ENCODE measurements around the gene AKIP1. TPM values are rescaled to one million over a fixed set of nuclear protein-coding genes. Genes with fewer than 3 reads are reported as not detected.

The AKIP1 gene
- total RNA-seq, 1 donor: 39.1 TPM

DNA sequence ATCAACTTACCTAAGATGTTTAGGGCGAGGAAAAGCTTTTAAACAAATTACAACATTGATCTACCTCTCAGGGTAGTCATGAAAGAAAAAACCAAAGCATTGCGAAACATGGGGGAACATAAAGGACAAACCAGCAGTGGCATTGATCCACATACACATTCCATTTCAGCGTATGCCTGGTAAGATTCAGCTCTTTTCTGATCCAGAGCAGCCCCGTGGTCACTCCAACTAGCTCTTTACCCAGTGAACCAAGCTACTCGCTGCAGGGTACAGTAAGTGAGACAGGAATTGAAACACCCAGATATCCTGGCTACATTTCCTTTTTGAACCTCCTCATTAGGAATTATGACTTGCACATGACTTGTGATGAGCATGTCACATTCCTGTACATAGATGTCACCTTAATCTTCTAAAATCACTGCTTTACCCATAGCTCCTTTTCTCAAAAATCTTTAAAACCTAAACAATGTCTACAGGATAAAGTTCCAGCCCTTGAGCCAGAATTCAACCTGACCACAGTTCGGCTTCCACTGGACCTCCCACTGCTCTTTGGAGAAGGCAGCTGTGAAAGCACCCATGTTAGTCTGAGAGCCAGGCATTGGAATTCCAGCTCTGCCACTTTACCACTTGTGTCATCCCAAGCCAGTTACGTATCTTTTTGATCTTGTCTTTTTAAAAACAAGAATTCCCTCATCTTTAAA, 42.9 kb upstream of the AKIP1 start:
- Histone ChIP-seq H3K4me3 (ENCODE audit: insufficient read depth, low read length) (peak overlapping the region; percentile 10), H3K4me1 (ENCODE audit: insufficient read depth, low read length) (peaks cover 54% of the 10 kb centered on the region), H4K20me1 (ENCODE audit: insufficient read depth, low read length) (no peaks in the 10 kb centered on the region), H3K27me3 (ENCODE audit: insufficient read depth, low read length) (no peaks in the 10 kb centered on the region), H3K27ac (ENCODE audit: low read depth, low read length) (peak overlapping the region; percentile 19), H2AFZ (ENCODE audit: low read length) (peak overlapping the region; percentile 7), H3K79me2 (ENCODE audit: insufficient read depth, low read length) (peaks cover 15% of the 10 kb centered on the region), H3K9me3 (ENCODE audit: low read depth, low read length) (no peaks in the 10 kb centered on the region), H3K4me2 (ENCODE audit: insufficient read depth, low read length) (peak overlapping the region; percentile 49), H3K36me3 (ENCODE audit: insufficient read depth, low read length) (no peaks in the 10 kb centered on the region)
- TF ChIP-seq, protein P1, sequence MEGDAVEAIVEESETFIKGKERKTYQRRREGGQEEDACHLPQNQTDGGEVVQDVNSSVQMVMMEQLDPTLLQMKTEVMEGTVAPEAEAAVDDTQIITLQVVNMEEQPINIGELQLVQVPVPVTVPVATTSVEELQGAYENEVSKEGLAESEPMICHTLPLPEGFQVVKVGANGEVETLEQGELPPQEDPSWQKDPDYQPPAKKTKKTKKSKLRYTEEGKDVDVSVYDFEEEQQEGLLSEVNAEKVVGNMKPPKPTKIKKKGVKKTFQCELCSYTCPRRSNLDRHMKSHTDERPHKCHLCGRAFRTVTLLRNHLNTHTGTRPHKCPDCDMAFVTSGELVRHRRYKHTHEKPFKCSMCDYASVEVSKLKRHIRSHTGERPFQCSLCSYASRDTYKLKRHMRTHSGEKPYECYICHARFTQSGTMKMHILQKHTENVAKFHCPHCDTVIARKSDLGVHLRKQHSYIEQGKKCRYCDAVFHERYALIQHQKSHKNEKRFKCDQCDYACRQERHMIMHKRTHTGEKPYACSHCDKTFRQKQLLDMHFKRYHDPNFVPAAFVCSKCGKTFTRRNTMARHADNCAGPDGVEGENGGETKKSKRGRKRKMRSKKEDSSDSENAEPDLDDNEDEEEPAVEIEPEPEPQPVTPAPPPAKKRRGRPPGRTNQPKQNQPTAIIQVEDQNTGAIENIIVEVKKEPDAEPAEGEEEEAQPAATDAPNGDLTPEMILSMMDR (IDR thresholded peaks at IDR 0.05; ENCODE audit: extremely low read depth, low read depth, low read length): no peak
- no peak for DNase-seq (ENCODE audit: insufficient read length, low spot score, missing footprints)

DNA sequence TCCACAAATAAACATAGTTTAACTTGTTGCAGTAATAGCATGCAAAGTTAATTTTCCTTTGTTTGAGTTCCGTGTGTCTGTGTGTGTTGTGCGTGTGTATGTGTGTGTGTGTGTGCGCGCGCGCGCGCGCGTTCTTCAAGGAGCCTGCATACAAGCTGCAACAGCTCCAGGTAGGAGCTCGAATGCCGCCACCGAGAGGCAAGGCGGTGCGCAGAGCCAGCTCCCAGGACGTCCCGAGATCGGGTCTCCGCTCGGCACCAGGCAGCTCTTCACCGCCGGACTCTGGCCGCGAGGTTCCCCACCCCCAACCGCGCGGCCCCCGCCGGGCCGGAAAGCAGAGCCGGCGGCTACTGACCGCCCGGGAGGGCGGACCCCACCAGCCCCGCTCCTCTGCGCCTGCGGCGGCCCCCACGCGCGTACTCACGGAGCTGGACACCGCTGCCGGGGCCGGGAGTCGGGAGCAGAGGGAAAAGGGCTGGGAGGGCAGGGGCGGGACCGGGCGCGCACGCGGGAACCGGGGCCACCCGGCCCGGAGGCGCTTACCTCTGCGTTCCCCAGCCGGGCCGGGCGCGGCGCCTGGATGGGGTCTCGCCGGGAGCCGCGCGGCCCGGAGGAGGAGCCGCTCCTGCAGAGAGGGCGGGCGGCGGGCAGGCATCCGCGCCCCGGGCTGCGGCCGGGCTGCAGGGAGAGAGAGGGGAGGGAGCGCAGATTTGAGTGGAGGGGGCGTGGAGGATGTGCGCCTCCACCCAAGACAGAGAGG, 40.4 kb upstream of the AKIP1 start:
- H3K27ac ChIP-seq (ENCODE audit: low read depth, low read length): peak overlapping the region; percentile 55
- peak overlapping the region; percentile 90 for H2AFZ ChIP-seq (ENCODE audit: low read length)
- no peaks in the 10 kb centered on the region for H3K27me3 ChIP-seq (ENCODE audit: insufficient read depth, low read length)
- peaks cover 40% of the 10 kb centered on the region for H3K4me1 ChIP-seq (ENCODE audit: insufficient read depth, low read length)
- H3K9me3 ChIP-seq (ENCODE audit: low read depth, low read length): no peaks in the 10 kb centered on the region
- TF ChIP-seq, protein P1 (IDR thresholded peaks at IDR 0.05; ENCODE audit: extremely low read depth, low read depth, low read length): no peak
- H3K36me3 ChIP-seq (ENCODE audit: insufficient read depth, low read length): no peaks in the 10 kb centered on the region
- H4K20me1 ChIP-seq (ENCODE audit: insufficient read depth, low read length): no peaks in the 10 kb centered on the region
- DNase-seq (ENCODE audit: insufficient read length, low spot score, missing footprints): peak; percentile 87
- H3K4me3 ChIP-seq (ENCODE audit: insufficient read depth, low read length): peak overlapping the region; percentile 84
- peaks cover 6% of the 10 kb centered on the region for H3K79me2 ChIP-seq (ENCODE audit: insufficient read depth, low read length)
- peak overlapping the region; percentile 89 for H3K4me2 ChIP-seq (ENCODE audit: insufficient read depth, low read length)

DNA sequence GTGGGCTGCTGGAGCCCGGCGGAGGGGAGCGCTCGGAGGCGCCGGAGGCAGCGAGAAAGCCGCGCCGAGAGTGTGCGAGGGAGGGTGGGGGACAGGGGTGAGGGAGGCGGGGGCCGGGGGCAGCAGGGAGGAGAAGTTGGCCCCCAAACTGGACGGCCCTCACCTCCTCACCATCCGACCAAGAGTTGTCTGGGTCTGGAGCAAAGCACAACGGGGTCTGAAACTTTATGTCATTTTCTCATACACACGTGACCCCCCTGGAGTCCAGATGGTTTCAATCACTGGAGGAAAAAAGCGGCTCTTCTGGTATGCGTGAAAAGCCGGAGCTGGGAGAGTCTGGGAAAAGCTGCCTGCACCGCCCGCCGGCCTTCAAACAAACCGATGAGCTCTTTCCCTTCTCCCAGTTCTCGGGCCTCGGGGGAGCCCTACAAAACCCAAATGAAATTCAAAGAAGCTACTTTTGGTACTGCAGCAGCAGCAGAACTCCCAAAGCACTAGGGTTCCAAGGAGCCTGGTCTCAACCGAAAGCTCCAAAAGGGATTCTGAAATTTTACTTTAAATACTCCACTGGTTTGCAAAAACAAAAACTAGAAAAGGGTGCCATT, 39.7 kb upstream of the AKIP1 start:
- Histone ChIP-seq H3K9me3 (ENCODE audit: low read depth, low read length) (no peaks in the 10 kb centered on the region), H3K27ac (ENCODE audit: low read depth, low read length) (peak overlapping the region; percentile 55), H2AFZ (ENCODE audit: low read length) (peak overlapping the region; percentile 85), H4K20me1 (ENCODE audit: insufficient read depth, low read length) (no peaks in the 10 kb centered on the region), H3K4me3 (ENCODE audit: insufficient read depth, low read length) (peak overlapping the region; percentile 84), H3K79me2 (ENCODE audit: insufficient read depth, low read length) (peaks cover 6% of the 10 kb centered on the region), H3K36me3 (ENCODE audit: insufficient read depth, low read length) (no peaks in the 10 kb centered on the region), H3K4me1 (ENCODE audit: insufficient read depth, low read length) (peaks cover 40% of the 10 kb centered on the region), H3K27me3 (ENCODE audit: insufficient read depth, low read length) (no peaks in the 10 kb centered on the region), H3K4me2 (ENCODE audit: insufficient read depth, low read length) (peak overlapping the region; percentile 89)
- TF ChIP-seq, protein P1 (IDR thresholded peaks at IDR 0.05; ENCODE audit: extremely low read depth, low read depth, low read length): no peak
- DNase-seq (ENCODE audit: insufficient read length, low spot score, missing footprints): peak; percentile 94

DNA sequence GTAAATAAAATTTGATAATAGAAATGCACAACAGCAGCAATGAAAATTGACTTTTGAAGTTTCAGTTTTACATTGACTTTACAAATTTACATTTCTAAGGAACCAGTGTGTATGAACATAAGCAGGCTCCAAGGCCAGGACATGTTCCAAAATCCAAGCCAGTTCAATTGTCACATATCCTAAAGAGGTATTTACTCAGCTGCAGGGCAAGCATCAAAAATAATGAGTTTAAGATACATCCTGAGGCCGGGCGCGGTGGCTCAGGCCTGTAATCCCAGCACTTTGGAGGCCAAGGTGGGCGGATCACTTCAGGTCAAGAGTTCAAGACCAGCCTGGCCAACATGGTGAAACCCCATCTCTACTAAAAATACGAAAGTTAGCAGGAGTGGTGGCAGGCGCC, 39.0 kb upstream of the AKIP1 start:
- peak overlapping the region; percentile 85 for H2AFZ ChIP-seq (ENCODE audit: low read length)
- no peaks in the 10 kb centered on the region for H4K20me1 ChIP-seq (ENCODE audit: insufficient read depth, low read length)
- peak overlapping the region; percentile 89 for H3K4me2 ChIP-seq (ENCODE audit: insufficient read depth, low read length)
- H3K4me1 ChIP-seq (ENCODE audit: insufficient read depth, low read length): peaks cover 36% of the 10 kb centered on the region
- no peaks in the 10 kb centered on the region for H3K9me3 ChIP-seq (ENCODE audit: low read depth, low read length)
- peaks cover 3% of the 10 kb centered on the region for H3K79me2 ChIP-seq (ENCODE audit: insufficient read depth, low read length)
- H3K27me3 ChIP-seq (ENCODE audit: insufficient read depth, low read length): no peaks in the 10 kb centered on the region
- H3K27ac ChIP-seq (ENCODE audit: low read depth, low read length): peak overlapping the region; percentile 55
- TF ChIP-seq, protein P1 (IDR thresholded peaks at IDR 0.05; ENCODE audit: extremely low read depth, low read depth, low read length): no peak
- no peak for DNase-seq (ENCODE audit: insufficient read length, low spot score, missing footprints)
- no peaks in the 10 kb centered on the region for H3K36me3 ChIP-seq (ENCODE audit: insufficient read depth, low read length)
- peak overlapping the region; percentile 84 for H3K4me3 ChIP-seq (ENCODE audit: insufficient read depth, low read length)

Data from osteoblast (primary cell).